Measurements from ENCODE around the gene ERGIC1.

Gene ERGIC1

DNA sequence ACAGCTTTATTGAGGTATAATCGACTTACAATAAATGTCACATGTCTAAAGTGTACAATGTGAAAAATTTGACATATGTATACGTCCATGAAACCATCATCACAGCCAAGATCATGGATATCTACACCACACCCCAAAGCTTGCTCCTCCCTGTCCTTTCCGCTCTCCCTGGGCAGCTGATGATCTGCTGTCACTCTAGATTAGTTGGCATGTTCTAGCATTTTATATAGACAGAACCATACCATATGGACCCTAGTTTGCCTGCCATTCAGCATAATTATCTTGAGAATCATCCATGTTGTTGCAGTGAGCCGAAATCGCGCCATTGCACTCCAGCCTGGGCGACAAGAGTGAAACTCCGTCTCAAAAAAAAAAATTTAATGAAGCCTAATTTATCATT is 42.5 kb downstream of the ERGIC1 start:
- Histone ChIP-seq H3K4me3 (ENCODE audit: low read length) (no peak overlapping the region), H3K36me3 (ENCODE audit: insufficient read depth, low read length) (peaks cover 3% of the 10 kb centered on the region; the same call in 1 of the 2 replicates), H3K27ac (ENCODE audit: low read depth, low read length) (no peak overlapping the region), H3K27me3 (ENCODE audit: insufficient read depth, low read length) (no peaks in the 10 kb centered on the region), H3K9me3 (ENCODE audit: insufficient read depth, low read depth, low read length) (no peaks in the 10 kb centered on the region), H3K9ac (ENCODE audit: low read depth, low read length) (no peak overlapping the region), H3K4me1 (ENCODE audit: insufficient read depth, low read length) (peaks cover 11% of the 10 kb centered on the region)
- WGBS: 94% methylated on average over 8 of the region's 8 CpGs

DNA sequence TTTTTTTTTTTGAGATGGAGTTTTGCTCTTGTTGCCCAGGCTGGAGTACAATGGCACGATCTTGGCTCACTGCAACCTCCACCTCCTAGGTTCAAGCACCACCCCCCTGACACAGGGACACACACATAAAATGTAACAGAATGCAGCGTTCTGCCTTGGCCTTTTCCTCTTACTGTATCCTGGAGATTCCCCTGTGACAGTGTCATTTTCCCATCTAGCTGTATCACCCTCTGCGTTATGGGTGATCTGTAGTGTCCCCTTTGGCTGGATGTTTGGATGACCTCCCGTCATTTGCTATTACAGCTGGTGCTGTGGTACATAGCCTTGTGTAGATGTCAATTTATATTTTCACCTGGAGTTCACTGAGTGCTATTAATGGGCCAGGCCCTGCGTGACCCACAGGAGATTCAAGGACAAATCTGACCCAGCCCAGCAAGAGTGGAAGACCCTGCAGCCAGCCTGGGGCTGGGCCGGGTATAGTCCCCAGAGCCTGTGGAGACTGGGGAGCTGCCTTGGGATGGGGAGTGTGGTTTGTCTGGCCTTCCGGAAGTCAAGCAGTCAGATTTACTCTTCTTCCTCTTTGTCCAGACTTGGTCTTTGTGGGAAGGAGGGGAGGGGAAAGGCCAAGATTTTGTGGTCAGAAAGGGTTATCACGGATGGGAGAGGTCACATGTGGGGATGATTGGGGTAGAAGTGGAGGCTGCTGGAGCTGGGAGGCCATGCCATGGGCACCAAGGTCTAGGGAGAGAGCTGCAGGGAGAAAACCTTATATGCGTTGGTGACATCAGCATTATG is 43.6 kb downstream of the ERGIC1 start:
- H3K4me1 ChIP-seq (ENCODE audit: insufficient read depth, low read length): peaks cover 5% of the 10 kb centered on the region; the same call in 1 of the 2 replicates
- no peak overlapping the region for H3K4me3 ChIP-seq (ENCODE audit: low read length)
- no peak overlapping the region for H3K27ac ChIP-seq (ENCODE audit: low read depth, low read length)
- 93% methylated on average over 9 of the region's 9 CpGs for WGBS
- no peaks in the 10 kb centered on the region for H3K27me3 ChIP-seq (ENCODE audit: insufficient read depth, low read length)
- no peak overlapping the region for H3K9ac ChIP-seq (ENCODE audit: low read depth, low read length)
- peaks cover 10% of the 10 kb centered on the region for H3K36me3 ChIP-seq (ENCODE audit: insufficient read depth, low read length)
- H3K9me3 ChIP-seq (ENCODE audit: insufficient read depth, low read depth, low read length): no peaks in the 10 kb centered on the region

DNA sequence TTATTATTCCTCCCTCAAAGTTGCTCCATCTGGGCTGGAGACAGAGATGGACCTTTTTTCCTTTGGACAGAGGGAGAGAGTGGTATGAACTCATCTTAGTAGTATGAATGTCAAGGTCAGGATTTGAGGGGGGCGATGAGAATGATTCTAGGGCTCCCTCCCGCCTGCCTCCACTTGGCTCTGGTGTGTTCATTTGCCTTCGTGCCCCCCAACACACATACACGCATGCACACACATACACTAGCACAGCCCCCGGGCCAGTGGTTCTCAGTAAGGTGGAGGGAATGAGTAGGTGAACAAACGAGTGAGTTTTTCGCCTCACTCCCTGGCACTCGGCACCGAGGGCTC is 44.5 kb downstream of the ERGIC1 start:
- H3K4me1 ChIP-seq (ENCODE audit: insufficient read depth, low read length): 0 out of 2 replicates have a peak, but pooled peaks cover 2% of the 10 kb centered on the region
- H3K36me3 ChIP-seq (ENCODE audit: insufficient read depth, low read length): peaks cover 16% of the 10 kb centered on the region
- no peak overlapping the region for H3K4me3 ChIP-seq (ENCODE audit: low read length)
- WGBS: 95% methylated on average over 6 of the region's 9 CpGs
- no peak overlapping the region for H3K9ac ChIP-seq (ENCODE audit: low read depth, low read length)
- no peak overlapping the region for H3K27ac ChIP-seq (ENCODE audit: low read depth, low read length)
- H3K27me3 ChIP-seq (ENCODE audit: insufficient read depth, low read length): no peaks in the 10 kb centered on the region
- no peaks in the 10 kb centered on the region for H3K9me3 ChIP-seq (ENCODE audit: insufficient read depth, low read depth, low read length)

DNA sequence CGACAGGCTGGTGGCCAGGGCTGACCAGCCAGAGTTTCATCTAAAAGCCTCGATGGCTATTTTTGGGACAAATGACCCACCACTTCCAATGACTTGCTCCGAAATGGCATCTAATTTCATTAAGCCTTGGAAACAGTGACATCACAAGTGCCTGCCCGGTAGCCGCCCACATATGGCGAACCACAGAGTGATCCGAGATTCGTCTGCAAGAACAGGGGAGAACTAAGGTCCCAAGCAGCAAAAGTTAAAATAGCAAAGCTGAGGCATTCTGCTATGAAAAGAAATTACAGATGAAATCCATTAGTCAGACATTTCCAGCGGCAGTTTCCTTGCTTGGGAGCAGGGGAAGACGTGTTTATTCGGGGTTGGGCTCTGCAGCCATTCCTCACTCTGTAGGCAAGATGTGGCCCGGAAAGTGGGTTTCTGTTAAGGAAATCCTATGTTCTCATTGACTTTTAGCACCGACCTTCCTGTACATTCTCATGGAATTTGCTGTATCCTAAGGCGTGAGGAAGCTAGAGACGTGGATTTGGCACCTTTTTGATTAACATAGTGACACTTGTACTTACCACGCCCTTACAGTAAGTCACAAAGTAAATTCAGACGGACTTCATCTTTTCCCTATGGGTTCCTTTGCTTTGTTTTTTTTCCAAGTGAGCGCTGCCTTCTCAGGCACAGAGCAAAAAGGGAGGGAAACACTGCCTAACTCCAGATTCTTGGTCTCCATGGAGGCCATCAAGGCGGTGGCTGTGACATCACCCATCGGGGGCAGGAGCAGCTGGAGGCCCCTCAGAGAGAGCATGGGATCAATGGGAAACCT is 45.1 kb downstream of the ERGIC1 start:
- H3K27ac ChIP-seq (ENCODE audit: low read depth, low read length): no peak overlapping the region
- WGBS: 91% methylated on average over 20 of the region's 20 CpGs
- H3K27me3 ChIP-seq (ENCODE audit: insufficient read depth, low read length): no peaks in the 10 kb centered on the region
- H3K4me1 ChIP-seq (ENCODE audit: insufficient read depth, low read length): 0 out of 2 replicates have a peak, but pooled peaks cover 2% of the 10 kb centered on the region
- peaks cover 16% of the 10 kb centered on the region for H3K36me3 ChIP-seq (ENCODE audit: insufficient read depth, low read length)
- no peaks in the 10 kb centered on the region for H3K9me3 ChIP-seq (ENCODE audit: insufficient read depth, low read depth, low read length)
- no peak overlapping the region for H3K4me3 ChIP-seq (ENCODE audit: low read length)
- H3K9ac ChIP-seq (ENCODE audit: low read depth, low read length): no peak overlapping the region

DNA sequence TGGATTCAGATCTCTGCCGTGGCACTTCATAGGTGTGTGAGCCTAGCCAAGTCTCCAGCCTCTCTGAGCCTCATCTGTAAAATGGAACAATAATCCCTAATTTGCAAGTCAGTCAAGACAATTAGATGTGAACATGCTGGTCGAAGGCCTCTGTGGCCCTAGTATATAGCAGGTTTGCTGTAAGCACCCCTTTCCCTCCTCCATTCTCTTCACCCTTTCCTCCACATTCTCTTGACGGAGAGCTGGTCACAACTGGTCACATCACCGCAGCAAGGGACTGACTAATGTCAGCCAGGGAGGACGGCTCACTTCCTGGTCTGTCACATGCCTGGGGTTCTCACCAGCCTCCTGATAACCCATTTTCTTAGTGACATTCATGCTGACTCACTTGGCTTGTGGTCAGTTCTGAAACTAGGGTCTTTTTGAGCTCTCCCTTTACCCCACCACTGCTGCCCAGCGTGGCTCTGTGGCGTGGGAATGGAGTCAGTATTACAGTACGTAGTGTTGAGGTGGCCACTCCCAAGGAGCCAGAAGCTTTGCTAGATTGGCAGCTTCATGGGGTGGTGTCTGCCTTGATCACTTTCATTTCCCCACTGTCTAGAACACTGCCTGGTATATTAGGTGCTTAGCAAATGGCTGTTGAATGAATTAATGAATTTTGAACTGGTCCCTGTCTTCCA is 47.8 kb downstream of the ERGIC1 start:
- 93% methylated on average over 8 of the region's 8 CpGs for WGBS
- Histone ChIP-seq H3K27ac (ENCODE audit: low read depth, low read length) (no peak overlapping the region), H3K36me3 (ENCODE audit: insufficient read depth, low read length) (peaks cover 16% of the 10 kb centered on the region), H3K9ac (ENCODE audit: low read depth, low read length) (no peak overlapping the region), H3K27me3 (ENCODE audit: insufficient read depth, low read length) (no peaks in the 10 kb centered on the region), H3K9me3 (ENCODE audit: insufficient read depth, low read depth, low read length) (no peaks in the 10 kb centered on the region), H3K4me1 (ENCODE audit: insufficient read depth, low read length) (0 out of 2 replicates have a peak, but pooled peaks cover 2% of the 10 kb centered on the region), H3K4me3 (ENCODE audit: low read length) (no peak overlapping the region)

DNA sequence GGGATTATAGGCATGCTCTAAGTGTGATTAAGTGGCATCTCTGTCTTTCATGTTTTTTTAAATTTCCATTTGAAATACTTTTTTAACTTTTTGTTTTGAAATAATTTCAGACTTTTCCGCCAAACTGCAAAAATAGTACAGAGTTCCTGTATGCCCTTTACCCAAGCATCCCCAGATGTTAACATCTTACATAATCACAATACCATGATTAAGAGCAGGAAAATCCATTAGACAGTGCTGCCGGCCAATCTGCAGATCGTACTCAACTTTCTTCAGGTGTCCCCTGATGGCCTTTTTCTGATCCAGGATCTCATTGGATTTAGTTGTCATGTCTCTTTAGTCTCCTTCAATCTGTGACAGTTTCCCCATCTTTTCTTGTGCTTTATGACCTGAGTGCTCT is 49.0 kb downstream of the ERGIC1 start:
- Histone ChIP-seq H3K4me1 (ENCODE audit: insufficient read depth, low read length) (0 out of 2 replicates have a peak, but pooled peaks cover 2% of the 10 kb centered on the region), H3K27ac (ENCODE audit: low read depth, low read length) (no peak overlapping the region), H3K36me3 (ENCODE audit: insufficient read depth, low read length) (peaks cover 20% of the 10 kb centered on the region), H3K27me3 (ENCODE audit: insufficient read depth, low read length) (no peaks in the 10 kb centered on the region), H3K4me3 (ENCODE audit: low read length) (no peak overlapping the region), H3K9ac (ENCODE audit: low read depth, low read length) (no peak overlapping the region), H3K9me3 (ENCODE audit: insufficient read depth, low read depth, low read length) (no peaks in the 10 kb centered on the region)
- 96% methylated on average over 3 of the region's 3 CpGs for WGBS

DNA sequence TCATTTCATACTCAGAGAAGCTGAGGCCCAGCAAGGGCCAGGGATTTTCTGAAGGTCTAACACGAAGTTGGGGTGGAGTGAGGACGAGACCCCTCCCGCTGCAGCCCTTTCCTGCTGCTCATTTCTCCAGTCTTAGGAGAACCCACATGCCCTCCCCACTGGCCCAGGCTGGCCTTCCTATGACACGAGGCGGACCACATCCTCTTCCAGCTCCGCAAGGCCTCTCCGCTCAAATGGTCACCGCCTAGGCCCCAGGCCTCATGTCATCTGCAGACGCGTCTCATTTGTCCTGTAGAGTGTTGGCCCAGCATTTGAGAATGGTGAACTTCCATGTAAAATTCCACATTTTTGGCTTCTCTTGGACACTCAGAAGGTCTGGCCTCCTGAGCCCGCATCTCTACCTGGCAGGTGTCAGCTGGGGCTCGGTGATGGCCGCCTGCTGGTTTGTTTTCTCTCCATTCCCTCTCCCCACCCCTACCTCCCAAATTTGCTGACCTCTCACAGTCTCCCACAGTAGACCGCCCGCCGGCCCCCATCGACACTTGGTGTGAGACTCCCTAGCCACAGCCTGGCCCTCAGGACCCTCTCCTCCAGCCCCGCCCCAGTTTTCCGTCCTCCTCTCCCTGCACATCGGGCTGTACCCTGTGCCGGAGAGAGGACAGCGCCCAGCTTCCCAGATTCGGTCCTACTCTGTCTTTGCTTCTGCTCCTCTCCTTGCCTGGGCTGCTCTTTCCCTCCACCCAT is 51.7 kb downstream of the ERGIC1 start:
- Histone ChIP-seq H3K27me3 (ENCODE audit: insufficient read depth, low read length) (no peaks in the 10 kb centered on the region), H3K4me3 (ENCODE audit: low read length) (no peak overlapping the region), H3K27ac (ENCODE audit: low read depth, low read length) (no peak overlapping the region), H3K36me3 (ENCODE audit: insufficient read depth, low read length) (peaks cover 45% of the 10 kb centered on the region), H3K4me1 (ENCODE audit: insufficient read depth, low read length) (no peaks in the 10 kb centered on the region), H3K9ac (ENCODE audit: low read depth, low read length) (no peak overlapping the region), H3K9me3 (ENCODE audit: insufficient read depth, low read depth, low read length) (no peaks in the 10 kb centered on the region)
- 95% methylated on average over 23 of the region's 23 CpGs for WGBS

DNA sequence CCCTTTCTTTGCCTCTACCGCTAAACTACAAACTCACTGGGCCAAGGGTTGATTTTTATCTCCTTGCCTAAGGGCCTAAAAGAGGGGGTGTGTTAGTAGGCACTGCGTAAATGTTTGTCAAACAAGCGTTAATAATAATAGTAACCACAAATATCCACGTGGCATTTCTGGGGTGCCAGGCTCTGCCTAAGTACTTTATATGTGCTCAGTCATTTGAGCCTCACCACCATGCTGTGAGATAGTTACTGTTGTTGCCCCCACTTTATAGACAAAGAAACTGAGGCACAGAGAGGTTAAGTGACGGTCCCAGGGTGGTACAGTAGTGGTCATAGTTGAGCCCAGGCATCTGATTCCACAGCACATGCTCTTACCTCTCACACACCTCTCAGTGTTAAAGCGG is 52.4 kb downstream of the ERGIC1 start:
- H3K9ac ChIP-seq (ENCODE audit: low read depth, low read length): no peak overlapping the region
- 94% methylated on average over 5 of the region's 6 CpGs for WGBS
- H3K4me3 ChIP-seq (ENCODE audit: low read length): no peak overlapping the region
- H3K36me3 ChIP-seq (ENCODE audit: insufficient read depth, low read length): peaks cover 50% of the 10 kb centered on the region
- H3K4me1 ChIP-seq (ENCODE audit: insufficient read depth, low read length): no peaks in the 10 kb centered on the region
- H3K27me3 ChIP-seq (ENCODE audit: insufficient read depth, low read length): no peaks in the 10 kb centered on the region
- no peak overlapping the region for H3K27ac ChIP-seq (ENCODE audit: low read depth, low read length)
- H3K9me3 ChIP-seq (ENCODE audit: insufficient read depth, low read depth, low read length): no peaks in the 10 kb centered on the region

DNA sequence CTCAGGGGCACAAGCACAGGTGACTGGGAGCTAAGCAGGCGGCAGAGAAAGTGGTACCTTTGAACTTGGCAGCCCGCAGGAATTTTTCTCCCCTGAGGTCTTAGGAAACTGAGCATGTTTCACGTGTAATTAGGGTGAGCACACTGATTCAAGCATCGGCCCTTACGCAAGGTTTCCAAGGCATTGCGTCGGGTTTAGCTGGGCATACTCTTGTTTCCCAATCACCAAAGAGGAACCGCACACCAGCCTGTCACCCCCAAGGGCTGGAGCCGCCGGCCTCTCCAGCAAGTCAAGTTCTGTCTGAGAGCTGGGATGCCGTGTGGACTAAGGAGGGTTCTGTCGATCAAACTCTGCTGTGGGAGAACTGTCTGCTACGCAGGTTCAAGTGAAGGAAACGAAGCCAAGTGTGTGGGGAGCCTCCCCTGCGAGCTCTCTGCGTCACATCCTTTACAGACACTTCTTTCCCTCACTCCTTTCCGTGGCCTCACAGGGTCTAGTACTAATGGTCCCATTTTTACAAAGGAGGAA is 53.0 kb downstream of the ERGIC1 start:
- Histone ChIP-seq H3K4me1 (ENCODE audit: insufficient read depth, low read length) (no peaks in the 10 kb centered on the region), H3K36me3 (ENCODE audit: insufficient read depth, low read length) (peaks cover 45% of the 10 kb centered on the region), H3K27ac (ENCODE audit: low read depth, low read length) (no peak overlapping the region), H3K9ac (ENCODE audit: low read depth, low read length) (no peak overlapping the region), H3K27me3 (ENCODE audit: insufficient read depth, low read length) (no peaks in the 10 kb centered on the region), H3K9me3 (ENCODE audit: insufficient read depth, low read depth, low read length) (no peaks in the 10 kb centered on the region), H3K4me3 (ENCODE audit: low read length) (no peak overlapping the region)
- 95% methylated on average over 17 of the region's 17 CpGs for WGBS

DNA sequence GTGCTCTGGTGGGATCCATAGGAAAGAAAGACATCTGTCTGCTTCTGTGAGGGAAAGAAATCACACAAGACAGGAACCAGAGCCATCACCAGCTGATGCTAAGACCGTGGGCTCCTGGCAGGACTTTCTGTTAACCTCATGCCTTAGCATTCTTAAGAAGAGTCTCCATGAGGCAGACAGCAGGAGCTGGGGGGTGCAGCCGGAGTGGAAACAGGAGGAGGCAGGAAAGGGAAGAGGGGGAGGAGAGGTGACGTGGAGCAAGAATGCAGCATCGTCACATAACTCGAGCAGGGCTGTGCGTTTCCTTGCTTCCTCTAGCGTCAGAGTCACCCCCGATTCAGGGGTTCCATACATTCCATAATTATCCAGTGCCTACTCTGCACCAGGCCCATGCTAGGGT is 53.6 kb downstream of the ERGIC1 start:
- no peak overlapping the region for H3K4me3 ChIP-seq (ENCODE audit: low read length)
- no peak overlapping the region for H3K9ac ChIP-seq (ENCODE audit: low read depth, low read length)
- H3K27me3 ChIP-seq (ENCODE audit: insufficient read depth, low read length): no peaks in the 10 kb centered on the region
- peaks cover 39% of the 10 kb centered on the region for H3K36me3 ChIP-seq (ENCODE audit: insufficient read depth, low read length)
- 85% methylated on average over 8 of the region's 8 CpGs for WGBS
- H3K27ac ChIP-seq (ENCODE audit: low read depth, low read length): no peak overlapping the region
- H3K9me3 ChIP-seq (ENCODE audit: insufficient read depth, low read depth, low read length): no peaks in the 10 kb centered on the region
- H3K4me1 ChIP-seq (ENCODE audit: insufficient read depth, low read length): no peaks in the 10 kb centered on the region
